H1 (cell line): ENCODE data around the gene OXLD1. TPM values are rescaled to one million over a fixed set of nuclear protein-coding genes. Genes with fewer than 3 reads are reported as not detected.
"Not testable (repeated sequence)": the region's sequence is repeated elsewhere in the genome, so short reads cannot be mapped to it uniquely, and the experiment has no call there.

Experiments
- CTCF ChIA-PET: fragments of 300-600 bp; sonication (Branson Sonifier 250); formaldehyde crosslinking; loops from one replicate; lab custom pipeline; 2021; ENCODE audit not compliant: partially characterized antibody; lab: Charles Lee
- POLR2A ChIA-PET: fragments of 300-600 bp; sonication (Branson Sonifier 250); formaldehyde crosslinking; loops from one replicate; lab custom pipeline; 2021; ENCODE audit warnings: inconsistent platforms; ENCODE audit not compliant: partially characterized antibody; lab: Charles Lee
- DNase-seq, 2 experiments: peaks; one replicate each; pipeline versions ENCODE4 v3.0.0 to v3.0.0-alpha.2; 2010 to 2022; ENCODE audit warnings: low spot score in 2 of 2, low read depth in 1 of 2, mixed read lengths in 1 of 2
- FAIRE-seq: peaks from 2 replicates; lab custom pipeline; 2011; peaks lifted over from hg19 to GRCh38; lab: Jason Lieb, UNC
- H2AFZ ChIP-seq: 2 replicates; pipeline ENCODE4 v1.8.1; 2012; ENCODE audit warnings: low read length, inconsistent platforms
- H2AK5ac ChIP-seq: 2 replicates; pipeline ENCODE4 v1.6.1; 2013; ENCODE audit warnings: low read depth, low read length
- H2BK120ac ChIP-seq: replicated peaks from 2 replicates; pipeline ENCODE3; 2013; ENCODE audit warnings: low read depth, low read length, inconsistent platforms
- H2BK12ac ChIP-seq: 2 replicates; pipeline ENCODE4 v1.6.1; 2013; ENCODE audit warnings: low read depth, low read length
- H2BK15ac ChIP-seq: 2 replicates; pipeline ENCODE4 v1.6.1; 2013; ENCODE audit warnings: low read length
- H2BK20ac ChIP-seq: 2 replicates; pipeline ENCODE4 v1.6.1; 2013; ENCODE audit warnings: low read length
- H2BK5ac ChIP-seq: 2 replicates; pipeline ENCODE4 v1.6.1; 2013; ENCODE audit warnings: low read depth, low read length
- H3K14ac ChIP-seq: 2 replicates; pipeline ENCODE4 v1.6.1; 2013; ENCODE audit warnings: inconsistent platforms; ENCODE audit not compliant: insufficient read length
- H3K18ac ChIP-seq: 2 replicates; pipeline ENCODE4 v1.6.1; 2013; ENCODE audit warnings: low read length; ENCODE audit errors: extremely low read depth
- H3K23ac ChIP-seq: 2 replicates; pipeline ENCODE4 v1.6.1; 2013; ENCODE audit warnings: inconsistent platforms; ENCODE audit not compliant: insufficient read length
- H3K23me2 ChIP-seq: 2 replicates; pipeline ENCODE4 v1.6.1; 2013; ENCODE audit warnings: low read depth, low read length
- H3K27ac ChIP-seq: 2 replicates; pipeline ENCODE4 v1.6.1; 2011; ENCODE audit warnings: low read depth, low read length, inconsistent platforms
- H3K27me3 ChIP-seq, 4 experiments: replicated peaks in 1 of 4; 1 replicate in 1 of 4; 2 replicates in 3 of 4; pipeline versions ENCODE4 v1.6.1 to v1.8.1; 2011 to 2013; ENCODE audit warnings: low read length in 3 of 4, mild to moderate bottlenecking in 3 of 4, inconsistent platforms in 2 of 4, mixed read lengths in 2 of 4, moderate library complexity in 1 of 4; ENCODE audit not compliant: control insufficient read depth in 3 of 4, insufficient read depth in 3 of 4; ENCODE audit errors: extremely low read depth in 1 of 4
- H3K36me3 ChIP-seq, 4 experiments: 2 replicates each; pipeline versions ENCODE4 v1.6.1 to v1.8.1; 2011 to 2013; ENCODE audit warnings: mild to moderate bottlenecking in 4 of 4, low read length in 3 of 4, moderate library complexity in 2 of 4, control low read depth in 1 of 4, inconsistent platforms in 1 of 4; ENCODE audit not compliant: insufficient read depth in 4 of 4, control insufficient read depth in 2 of 4
- H3K4ac ChIP-seq: replicated peaks from 2 replicates; pipeline ENCODE3; 2013; ENCODE audit warnings: low read length, low read depth, mixed read lengths, inconsistent platforms; ENCODE audit not compliant: insufficient read length
- H3K4me1 ChIP-seq, 4 experiments: replicated peaks in 1 of 4; 1 replicate in 1 of 4; 2 replicates in 3 of 4; pipeline versions ENCODE4 v1.6.1 to v1.8.1; 2011 to 2013; ENCODE audit warnings: low read length in 3 of 4, inconsistent platforms in 2 of 4, mixed read lengths in 1 of 4; ENCODE audit not compliant: insufficient read depth in 4 of 4, control insufficient read depth in 3 of 4
- H3K4me2 ChIP-seq, 2 experiments: 2 replicates each; pipeline versions ENCODE4 v1.6.1 to v1.8.1; 2011 to 2013; ENCODE audit warnings: low read depth in 2 of 2, low read length in 2 of 2, control low read depth in 1 of 2, inconsistent platforms in 1 of 2, mild to moderate bottlenecking in 1 of 2; ENCODE audit not compliant: insufficient read depth in 1 of 2
- H3K4me3 ChIP-seq, 4 experiments: fragments of 200-600, 300-600 bp in 1 of 4; sonication (generic), shearing (Covaris generic), sonication (Bioruptor Twin) in 1 of 4; 2 replicates each; pipeline versions ENCODE4 v1.5.1 to v1.8.1; 2011 to 2016; ENCODE audit warnings: low read length in 4 of 4, low read depth in 3 of 4, control low read depth in 2 of 4, inconsistent platforms in 2 of 4, mild to moderate bottlenecking in 2 of 4, mixed read lengths in 1 of 4, moderate library complexity in 1 of 4; ENCODE audit not compliant: insufficient read depth in 2 of 4; ENCODE audit errors: extremely low read depth in 1 of 4
- H3K56ac ChIP-seq: replicated peaks from 2 replicates; pipeline ENCODE3; 2013; ENCODE audit warnings: low read depth, mild to moderate bottlenecking, mixed read lengths, low read length, inconsistent platforms; ENCODE audit not compliant: insufficient read length
- H3K79me1 ChIP-seq: 2 replicates; pipeline ENCODE4 v1.6.1; 2013; ENCODE audit warnings: low read depth, low read length, control low read depth
- H3K79me2 ChIP-seq, 2 experiments: 2 replicates each; pipeline versions ENCODE4 v1.6.1 to v1.8.1; 2012 to 2013; ENCODE audit warnings: low read length in 2 of 2, mild to moderate bottlenecking in 2 of 2, inconsistent platforms in 1 of 2; ENCODE audit not compliant: insufficient read depth in 2 of 2, control insufficient read depth in 1 of 2
- H3K9ac ChIP-seq, 4 experiments: replicated peaks in 1 of 4; 1 replicate in 1 of 4; 2 replicates in 3 of 4; pipeline versions ENCODE4 v1.6.1 to v1.8.1; 2011 to 2013; ENCODE audit warnings: low read depth in 3 of 4, low read length in 3 of 4, control low read depth in 2 of 4, mild to moderate bottlenecking in 2 of 4, moderate library complexity in 2 of 4, inconsistent platforms in 1 of 4; ENCODE audit errors: extremely low read depth in 1 of 4
- H3K9me3 ChIP-seq, 2 experiments: 2 replicates each; pipeline versions ENCODE4 v1.6.1 to v1.8.1; 2012 to 2013; ENCODE audit warnings: mild to moderate bottlenecking in 2 of 2, moderate library complexity in 2 of 2, control low read depth in 1 of 2, inconsistent platforms in 1 of 2, low read depth in 1 of 2, low read length in 1 of 2, mixed read lengths in 1 of 2; ENCODE audit not compliant: insufficient read depth in 2 of 2
- H4K20me1 ChIP-seq, 2 experiments: replicated peaks in 1 of 2; 2 replicates each; pipeline versions ENCODE3 to v1.8.1; 2011 to 2013; ENCODE audit warnings: inconsistent platforms in 2 of 2, low read length in 2 of 2, mild to moderate bottlenecking in 1 of 2; ENCODE audit not compliant: insufficient read depth in 2 of 2, control insufficient read depth in 1 of 2
- H4K5ac ChIP-seq: 2 replicates; pipeline ENCODE4 v1.6.1; 2013; ENCODE audit warnings: low read length, low read depth, mixed read lengths, inconsistent platforms; ENCODE audit not compliant: insufficient read length
- H4K8ac ChIP-seq: 2 replicates; pipeline ENCODE4 v1.8.0; 2013; ENCODE audit warnings: mild to moderate bottlenecking, moderate library complexity, low read length, inconsistent platforms; ENCODE audit not compliant: insufficient read depth; ENCODE audit errors: extremely low read depth
- H4K91ac ChIP-seq: replicated peaks from 2 replicates; pipeline ENCODE3; 2013; ENCODE audit warnings: low read length, mixed read lengths, inconsistent platforms; ENCODE audit not compliant: insufficient read length
- CHD1 ChIP-seq: IDR thresholded peaks from 2 replicates; pipeline ENCODE4 v1.6.1; 2012; ENCODE audit warnings: low read depth, low read length, improper control_type of control experiment
- NANOG ChIP-seq: IDR thresholded peaks from 2 replicates; pipeline ENCODE4 v1.6.1; 2011; ENCODE audit warnings: low read length, low read depth, mild to moderate bottlenecking, inconsistent platforms; ENCODE audit not compliant: insufficient read depth, poor library complexity, severe bottlenecking
- SP1 ChIP-seq: IDR thresholded peaks from 2 replicates; pipeline ENCODE4 v1.6.1; 2011; ENCODE audit warnings: low read depth, low read length
- WGBS, 2 experiments: shearing (Covaris generic) in 1 of 2; methylation state at CpG; one replicate each; pipeline versions ENCODE4 v1.1.6 to v1.1.7; 2013 to 2015; ENCODE audit warnings: low lambda C conversion rate in 2 of 2, mixed read lengths in 2 of 2, inconsistent platforms in 1 of 2, low coverage in 1 of 2, missing lambda C conversion rate in 1 of 2; ENCODE audit not compliant: insufficient replicate concordance in 2 of 2, insufficient coverage in 1 of 2, insufficient read length in 1 of 2; ENCODE audit errors: extremely low coverage in 1 of 2, missing lambda C conversion rate in 1 of 2; 5-methylcytosine and 5-hydroxymethylcytosine counted together
- polyA plus RNA-seq, 7 experiments: library from polyadenylated mRNA; depleted of rRNA in 3 of 7; stranded (reverse) in 5 of 7; unstranded in 2 of 7; fragments of >200 nt in 5 of 7; fragments of 200-250 nt in 2 of 7; gene quantifications; 1 replicate in 5 of 7; 2 replicates in 1 of 7; 4 replicates in 1 of 7; pipeline versions ENCODE4 v1.2.1 to v1.2.3, GENCODE V29; 2011 to 2013; ENCODE audit warnings: missing spikeins in 2 of 7, mixed read lengths in 2 of 7
- total RNA-seq: library from RNA; stranded (reverse); fragmentation: NEBNext Ultra II Directional; extraction: Animal tissue kit (Norgen Biotek cat#: 25700); gene quantifications from 2 replicates; pipeline ENCODE4 v1.2.1, GENCODE V29; 2021

The OXLD1 gene
- total and polyA plus RNA-seq, 2 of the 8 experiments (the other 6 are each of a cell fraction or from before 2014, with no cell fraction given) = 41.5 to 61.9 TPM

DNA sequence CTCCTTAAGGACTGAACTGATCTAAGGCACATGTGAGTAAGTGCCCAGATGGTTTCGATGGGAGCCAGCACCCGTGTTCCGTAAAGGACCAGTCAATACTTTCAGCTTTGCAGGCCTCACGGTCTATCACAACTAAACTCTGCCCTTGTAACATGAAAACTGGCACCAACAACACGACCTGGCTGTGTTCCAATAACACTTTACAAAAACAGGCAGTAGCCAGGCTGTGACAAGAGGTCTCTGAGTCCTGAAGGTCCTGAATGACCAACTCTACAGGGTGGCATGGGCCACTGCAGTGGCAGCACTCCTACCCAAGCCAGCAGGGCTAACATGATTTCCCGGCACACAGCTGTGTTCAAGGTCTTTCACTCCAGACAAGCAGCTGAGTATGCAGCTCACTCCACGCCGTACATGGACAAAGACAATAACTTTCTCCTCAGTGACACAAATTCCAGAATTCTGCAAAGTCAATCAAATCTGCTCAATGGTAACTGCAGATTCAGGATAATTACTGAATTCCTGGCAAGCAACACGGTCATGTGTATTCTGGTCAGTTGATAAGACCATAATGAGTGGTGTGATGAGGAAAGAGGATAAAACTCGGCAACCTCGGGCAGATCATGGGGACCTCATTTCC is 44.8 kb downstream of the OXLD1 start (continued):
- TF ChIP-seq CHD1 (no peak), NANOG (no peak), SP1 (no peak)

DNA sequence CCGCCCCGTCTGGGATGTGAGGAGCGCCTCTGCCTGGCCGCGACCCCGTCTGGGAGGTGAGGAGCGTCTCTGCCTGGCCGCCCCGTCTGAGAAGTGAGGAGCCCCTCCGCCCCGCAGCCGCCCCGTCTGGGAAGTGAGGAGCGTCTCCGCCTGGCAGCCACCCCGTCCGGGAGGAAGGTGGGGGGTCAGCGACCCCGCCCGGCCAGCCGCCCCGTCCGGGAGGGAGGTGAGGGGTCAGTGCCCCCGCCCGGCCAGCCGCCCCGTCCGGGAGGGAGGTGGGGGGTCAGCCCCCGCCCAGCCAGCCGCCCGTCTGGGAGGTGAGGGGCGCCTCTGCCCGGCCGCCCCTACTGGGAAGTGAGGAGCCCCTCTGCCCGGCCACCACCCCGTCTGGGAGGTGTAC is 48.1 kb downstream of the OXLD1 start:
- H3K9ac ChIP-seq, DNase-seq, H2AK5ac ChIP-seq, FAIRE-seq, H4K8ac ChIP-seq, H3K27ac ChIP-seq, H2BK5ac ChIP-seq, H2BK12ac ChIP-seq, H3K14ac ChIP-seq, POLR2A ChIA-PET, H3K23ac ChIP-seq, H2BK15ac ChIP-seq, H2AFZ ChIP-seq, H3K56ac ChIP-seq, H3K4ac ChIP-seq, H3K4me2 ChIP-seq, H4K91ac ChIP-seq, H3K4me1 ChIP-seq, H3K27me3 ChIP-seq, CTCF ChIA-PET, H2BK120ac ChIP-seq, H3K4me3 ChIP-seq, H3K23me2 ChIP-seq, H3K9me3 ChIP-seq, H2BK20ac ChIP-seq, H4K5ac ChIP-seq, H3K18ac ChIP-seq: not testable (repeated sequence)
- Histone ChIP-seq H4K20me1 (peaks cover 6 to 13% of the 10 kb centered on the region in 2 experiments), H3K36me3 (peaks cover 27 to 58% (median 41%) of the 10 kb centered on the region in 4 experiments), H3K79me1 (peaks cover 16% of the 10 kb centered on the region), H3K79me2 (peaks cover 4 to 29% of the 10 kb centered on the region in 2 experiments; a peak in 3 of 4 replicates)
- 97% methylated on average over 6 of the region's 36 CpGs; no CpG with 5 or more reads in 1 of the 2 experiments for WGBS, 2 experiments
